H9 (cell line): ENCODE data around the gene GRID1. TPM values are rescaled to one million over a fixed set of nuclear protein-coding genes. Genes with fewer than 3 reads are reported as not detected.

Source experiments
- DNase-seq: peaks from one replicate; pipeline ENCODE4 v3.0.0-alpha.2; 2017
- H2AFZ ChIP-seq: one replicate; pipeline ENCODE4 v1.6.1; 2013; ENCODE audit warnings: mild to moderate bottlenecking, low read length, control low read depth, moderate library complexity
- H2AK5ac ChIP-seq: 2 replicates; pipeline ENCODE4 v1.6.1; 2013; ENCODE audit warnings: low read length, control low read depth, mixed read lengths; ENCODE audit not compliant: insufficient read length
- H2BK120ac ChIP-seq: one replicate; pipeline ENCODE4 v1.6.1; 2013; ENCODE audit warnings: low read depth, mild to moderate bottlenecking, low read length, control low read depth, inconsistent platforms; ENCODE audit not compliant: poor library complexity, severe bottlenecking
- H2BK12ac ChIP-seq: 2 replicates; pipeline ENCODE4 v1.6.1; 2013; ENCODE audit warnings: low read length, control low read depth, mixed read lengths, low read depth; ENCODE audit not compliant: insufficient read length
- H2BK15ac ChIP-seq: 2 replicates; pipeline ENCODE4 v1.6.1; 2013; ENCODE audit warnings: low read depth, low read length, control low read depth
- H2BK20ac ChIP-seq: one replicate; pipeline ENCODE4 v1.6.1; 2013; ENCODE audit warnings: low read depth, mild to moderate bottlenecking, low read length, control low read depth, inconsistent platforms; ENCODE audit not compliant: poor library complexity, severe bottlenecking
- H2BK5ac ChIP-seq: 2 replicates; pipeline ENCODE4 v1.6.1; 2013; ENCODE audit warnings: low read length, control low read depth, mixed read lengths; ENCODE audit not compliant: insufficient read length
- H3K14ac ChIP-seq: 2 replicates; pipeline ENCODE4 v1.6.1; 2013; ENCODE audit warnings: low read length, control low read depth; ENCODE audit not compliant: insufficient read depth
- H3K18ac ChIP-seq: 2 replicates; pipeline ENCODE4 v1.6.1; 2013; ENCODE audit warnings: low read depth, mild to moderate bottlenecking, mixed read lengths, low read length, control low read depth; ENCODE audit not compliant: insufficient read length
- H3K23ac ChIP-seq: 2 replicates; pipeline ENCODE4 v1.6.1; 2013; ENCODE audit warnings: low read length, control low read depth, mixed read lengths, low read depth; ENCODE audit not compliant: insufficient read length
- H3K23me2 ChIP-seq: 2 replicates; pipeline ENCODE4 v1.6.1; 2013; ENCODE audit warnings: low read depth, mild to moderate bottlenecking, mixed read lengths, low read length, control low read depth; ENCODE audit not compliant: insufficient read length, poor library complexity, severe bottlenecking
- H3K27ac ChIP-seq: 2 replicates; pipeline ENCODE4 v1.5.1; 2013; ENCODE audit warnings: low read length, control low read depth, mixed read lengths, low read depth; ENCODE audit not compliant: insufficient read length
- H3K27me3 ChIP-seq: 2 replicates; pipeline ENCODE4 v1.6.1; 2013; ENCODE audit warnings: low read length, control low read depth, inconsistent platforms; ENCODE audit not compliant: insufficient read depth
- H3K4ac ChIP-seq: 2 replicates; pipeline ENCODE4 v1.6.1; 2013; ENCODE audit warnings: low read depth, mild to moderate bottlenecking, control low read depth, inconsistent platforms, low read length, moderate library complexity
- H3K4me1 ChIP-seq: 2 replicates; pipeline ENCODE4 v1.6.1; 2013; ENCODE audit warnings: low read length, control low read depth, inconsistent platforms; ENCODE audit not compliant: insufficient read depth
- H3K4me2 ChIP-seq: 2 replicates; pipeline ENCODE4 v1.6.1; 2013; ENCODE audit warnings: low read length, control low read depth, mixed read lengths; ENCODE audit not compliant: insufficient read length, insufficient read depth
- H3K56ac ChIP-seq: 2 replicates; pipeline ENCODE4 v1.6.1; 2013; ENCODE audit warnings: low read depth, mild to moderate bottlenecking, mixed read lengths, low read length, control low read depth; ENCODE audit not compliant: insufficient read length
- H3K79me1 ChIP-seq: 2 replicates; pipeline ENCODE4 v1.6.1; 2013; ENCODE audit warnings: low read depth, mild to moderate bottlenecking, moderate library complexity, low read length, control low read depth, inconsistent platforms; ENCODE audit not compliant: insufficient read depth, poor library complexity, severe bottlenecking
- H3K79me2 ChIP-seq: 2 replicates; pipeline ENCODE4 v1.6.1; 2013; ENCODE audit warnings: low read length, control low read depth, inconsistent platforms; ENCODE audit not compliant: insufficient read depth
- H3K9ac ChIP-seq: 2 replicates; pipeline ENCODE4 v1.6.1; 2013; ENCODE audit warnings: low read length, control low read depth, mixed read lengths; ENCODE audit not compliant: insufficient read length; ENCODE audit errors: extremely low read depth
- H3K9me3 ChIP-seq: one replicate; pipeline ENCODE4 v1.6.1; 2013; ENCODE audit warnings: low read depth, low read length, inconsistent platforms; ENCODE audit not compliant: control insufficient read depth
- H3T11ph ChIP-seq: one replicate; pipeline ENCODE4 v1.6.1; 2013; ENCODE audit warnings: mild to moderate bottlenecking, low read length, control low read depth, inconsistent platforms
- H4K20me1 ChIP-seq: one replicate; pipeline ENCODE4 v1.6.1; 2013; ENCODE audit not compliant: control insufficient read depth, insufficient read length, insufficient read depth
- H4K5ac ChIP-seq: 2 replicates; pipeline ENCODE4 v1.6.1; 2013; ENCODE audit warnings: low read depth, mild to moderate bottlenecking, mixed read lengths, low read length, control low read depth; ENCODE audit not compliant: insufficient read length
- H4K8ac ChIP-seq: replicated peaks from 2 replicates; pipeline ENCODE4 v1.6.1; 2013; ENCODE audit warnings: low read length, control low read depth, mixed read lengths, low read depth; ENCODE audit not compliant: insufficient read length
- H4K91ac ChIP-seq: 2 replicates; pipeline ENCODE4 v1.6.1; 2013; ENCODE audit warnings: low read depth, mild to moderate bottlenecking, moderate library complexity, mixed read lengths, low read length, control low read depth; ENCODE audit not compliant: insufficient read length
- H3K27ac Mint-ChIP-seq, 3 experiments: 2 replicates in 2 of 3; 3 replicates in 1 of 3; pipeline ENCODE4 v1.8.0; 2020 to 2021; ENCODE audit warnings: mixed read lengths in 3 of 3, mild to moderate bottlenecking in 1 of 3, moderate library complexity in 1 of 3
- H3K27me3 Mint-ChIP-seq: 2 replicates; pipeline ENCODE4 v1.8.0; 2021; ENCODE audit warnings: low read depth, mild to moderate bottlenecking, moderate library complexity, mixed read lengths
- H3K36me3 Mint-ChIP-seq, 3 experiments: 2 replicates in 2 of 3; 3 replicates in 1 of 3; pipeline ENCODE4 v1.8.0; 2020 to 2021; ENCODE audit warnings: low read depth in 3 of 3, mixed read lengths in 3 of 3; ENCODE audit not compliant: insufficient read depth in 1 of 3
- H3K4me1 Mint-ChIP-seq, 2 experiments: 2 replicates each; pipeline ENCODE4 v1.8.0; 2020; ENCODE audit warnings: mixed read lengths in 2 of 2
- H3K4me3 Mint-ChIP-seq, 2 experiments: 2 replicates in 1 of 2; 3 replicates in 1 of 2; pipeline ENCODE4 v1.8.0; 2020 to 2021; ENCODE audit warnings: mild to moderate bottlenecking in 2 of 2, mixed read lengths in 2 of 2, moderate library complexity in 1 of 2
- H3K9me3 Mint-ChIP-seq, 2 experiments: 2 replicates in 1 of 2; 3 replicates in 1 of 2; pipeline ENCODE4 v1.8.0; 2020; ENCODE audit warnings: mild to moderate bottlenecking in 2 of 2, mixed read lengths in 2 of 2, moderate library complexity in 1 of 2
- WGBS: extraction: QIAGEN DNeasy Blood & Tissue Kit; methylation state at CpG from one replicate; pipeline ENCODE4 v1.1.7; 2013; ENCODE audit warnings: missing lambda C conversion rate, low lambda C conversion rate, mixed read lengths; ENCODE audit not compliant: insufficient read length; ENCODE audit errors: extremely low coverage; 5-methylcytosine and 5-hydroxymethylcytosine counted together
- total RNA-seq: library from RNA; stranded (reverse); gene quantifications from 2 replicates; pipeline ENCODE4 v1.2.1, GENCODE V29; 2021
- TF ChIP-seq, protein P1 (sequence below): fragments of 200-600 bp; sonication (generic); conservative IDR thresholded peaks from 3 replicates; pipeline ENCODE4 v1.8.0; 2021; ENCODE audit warnings: antibody characterized with exemption, mild to moderate bottlenecking

The GRID1 gene
- total RNA-seq, 1 experiment from 2014 or later = 0.35 TPM

GRCh38 chr10:86399514-86399878, 32.9 kb upstream of the GRID1 start:
- Mint-ChIP-seq H3K4me1 (peaks cover 22 to 23% of the 10 kb centered on the region in 2 experiments), H3K27me3 (peaks cover 70% of the 10 kb centered on the region), H3K4me3 (peak overlapping the region; percentile 75 to 82), H3K36me3 (peaks cover 0 to 1% (median 0%) of the 10 kb centered on the region in 3 experiments; a peak in 2 of 7 replicates), H3K27ac (no peak overlapping the region), H3K9me3 (peaks cover 0 to 3% of the 10 kb centered on the region in 2 experiments; a peak in 2 of 5 replicates)
- H3K27me3 ChIP-seq = peaks cover 19% of the 10 kb centered on the region; the same call in 1 of the 2 replicates
- no peak overlapping the region for H4K91ac ChIP-seq
- no peak overlapping the region for H3K4ac ChIP-seq
- H3K18ac ChIP-seq = no peak overlapping the region
- no peak overlapping the region for H3K56ac ChIP-seq
- TF ChIP-seq, protein P1, sequence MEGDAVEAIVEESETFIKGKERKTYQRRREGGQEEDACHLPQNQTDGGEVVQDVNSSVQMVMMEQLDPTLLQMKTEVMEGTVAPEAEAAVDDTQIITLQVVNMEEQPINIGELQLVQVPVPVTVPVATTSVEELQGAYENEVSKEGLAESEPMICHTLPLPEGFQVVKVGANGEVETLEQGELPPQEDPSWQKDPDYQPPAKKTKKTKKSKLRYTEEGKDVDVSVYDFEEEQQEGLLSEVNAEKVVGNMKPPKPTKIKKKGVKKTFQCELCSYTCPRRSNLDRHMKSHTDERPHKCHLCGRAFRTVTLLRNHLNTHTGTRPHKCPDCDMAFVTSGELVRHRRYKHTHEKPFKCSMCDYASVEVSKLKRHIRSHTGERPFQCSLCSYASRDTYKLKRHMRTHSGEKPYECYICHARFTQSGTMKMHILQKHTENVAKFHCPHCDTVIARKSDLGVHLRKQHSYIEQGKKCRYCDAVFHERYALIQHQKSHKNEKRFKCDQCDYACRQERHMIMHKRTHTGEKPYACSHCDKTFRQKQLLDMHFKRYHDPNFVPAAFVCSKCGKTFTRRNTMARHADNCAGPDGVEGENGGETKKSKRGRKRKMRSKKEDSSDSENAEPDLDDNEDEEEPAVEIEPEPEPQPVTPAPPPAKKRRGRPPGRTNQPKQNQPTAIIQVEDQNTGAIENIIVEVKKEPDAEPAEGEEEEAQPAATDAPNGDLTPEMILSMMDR = no peak
- no peak overlapping the region for H2BK12ac ChIP-seq
- H3K4me2 ChIP-seq = no peak overlapping the region
- no peak overlapping the region for H2AFZ ChIP-seq
- no peaks in the 10 kb centered on the region for H4K20me1 ChIP-seq
- WGBS = no CpG with 5 or more reads among the region's 9 CpGs
- peaks cover 6% of the 10 kb centered on the region; the same call in 1 of the 2 replicates for H3K4me1 ChIP-seq
- H4K8ac ChIP-seq = no peak overlapping the region
- H3K23me2 ChIP-seq = peaks cover 15% of the 10 kb centered on the region
- no peak overlapping the region for H2AK5ac ChIP-seq
- no peaks in the 10 kb centered on the region for H3K79me1 ChIP-seq
- H3K9ac ChIP-seq = no peak overlapping the region
- H4K5ac ChIP-seq = no peak overlapping the region
- no peak overlapping the region for H2BK15ac ChIP-seq
- DNase-seq = no peak
- no peak overlapping the region for H3K14ac ChIP-seq
- H3K23ac ChIP-seq = no peak overlapping the region
- no peaks in the 10 kb centered on the region for H3K79me2 ChIP-seq
- no peak overlapping the region for H2BK5ac ChIP-seq
- no peak overlapping the region for H3K27ac ChIP-seq
- H3T11ph ChIP-seq = no peak overlapping the region
- no peaks in the 10 kb centered on the region for H3K9me3 ChIP-seq
- H2BK120ac ChIP-seq = no peak overlapping the region
- no peak overlapping the region for H2BK20ac ChIP-seq
